Inferior parietal cortex (tissue), 1 donor: ENCODE measurements around the gene PALLD.

Source experiments
- DNase-seq: peaks from one replicate; pipeline ENCODE4 v3.0.0-alpha.2; 2016; ENCODE audit errors: extremely low spot score

Gene PALLD

GRCh38 chr4:168849997-168850396 lies 353.1 kb downstream of the PALLD start:
- no peak for DNase-seq

- DNase-seq: no peak
These were observed 355.5 kb downstream of the PALLD start for GRCh38 chr4:168852387-168852786.

GRCh38 chr4:168852933-168853713 lies 356.3 kb downstream of the PALLD start:
- DNase-seq: no peak

GRCh38 chr4:168853770-168854169 lies 356.9 kb downstream of the PALLD start:
- no peak for DNase-seq

- DNase-seq: no peak
These were observed 357.6 kb downstream of the PALLD start for GRCh38 chr4:168854350-168854921.

GRCh38 chr4:168856312-168856711 lies 359.5 kb downstream of the PALLD start:
- DNase-seq: no peak

- DNase-seq: no peak
These were observed 360.2 kb downstream of the PALLD start for GRCh38 chr4:168857009-168857408.

- DNase-seq: no peak
These were observed 360.9 kb downstream of the PALLD start for GRCh38 chr4:168857546-168858314.

GRCh38 chr4:168859100-168859499 lies 362.2 kb downstream of the PALLD start:
- DNase-seq: no peak

GRCh38 chr4:168859888-168860694 lies 363.2 kb downstream of the PALLD start:
- DNase-seq: no peak

- no peak for DNase-seq
These were observed 364.0 kb downstream of the PALLD start for GRCh38 chr4:168860827-168861226.

- no peak for DNase-seq
These were observed 367.1 kb downstream of the PALLD start for GRCh38 chr4:168863719-168864647.

- no peak for DNase-seq
These were observed 368.1 kb downstream of the PALLD start for GRCh38 chr4:168864821-168865541.

GRCh38 chr4:168865854-168866253 lies 369.0 kb downstream of the PALLD start:
- no peak for DNase-seq

GRCh38 chr4:168866635-168867034 lies 369.8 kb downstream of the PALLD start:
- no peak for DNase-seq

GRCh38 chr4:168867128-168867527 lies 370.3 kb downstream of the PALLD start:
- no peak for DNase-seq

- DNase-seq: peak; percentile 53
These were observed 371.4 kb downstream of the PALLD start for GRCh38 chr4:168868044-168868781.

GRCh38 chr4:168868802-168869201 lies 371.9 kb downstream of the PALLD start:
- DNase-seq: no peak

- no peak for DNase-seq
These were observed 373.2 kb downstream of the PALLD start for GRCh38 chr4:168870004-168870403.
